Activated CD4-positive, alpha-beta T cell treated with anti-CD3 and anti-CD28 coated beads, Interleukin-2, amount 50 U/mL, for 4 hours (primary cell): ENCODE data around the gene CSAG2.
"Not testable (repeated sequence)": the region's sequence is repeated elsewhere in the genome, so short reads cannot be mapped to it uniquely, and the experiment has no call there.

ENCODE experiments used
- DNase-seq, 2 experiments: peaks; one replicate each; pipeline ENCODE4 v3.0.0-alpha.2; 2020

Gene CSAG2, protein sequence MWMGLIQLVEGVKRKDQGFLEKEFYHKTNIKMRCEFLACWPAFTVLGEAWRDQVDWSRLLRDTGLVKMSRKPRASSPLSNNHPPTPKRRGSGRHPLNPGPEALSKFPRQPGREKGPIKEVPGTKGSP

GRCh38 chrX:152709173-152709572 is at the start of gene CSAG2:
Gene CSAG2, minus strand, starts transcription at chrX:152709273. Its CDS starts 161 bp downstream, at chrX:152709112.
- DNase-seq: not testable (repeated sequence)

DNA sequence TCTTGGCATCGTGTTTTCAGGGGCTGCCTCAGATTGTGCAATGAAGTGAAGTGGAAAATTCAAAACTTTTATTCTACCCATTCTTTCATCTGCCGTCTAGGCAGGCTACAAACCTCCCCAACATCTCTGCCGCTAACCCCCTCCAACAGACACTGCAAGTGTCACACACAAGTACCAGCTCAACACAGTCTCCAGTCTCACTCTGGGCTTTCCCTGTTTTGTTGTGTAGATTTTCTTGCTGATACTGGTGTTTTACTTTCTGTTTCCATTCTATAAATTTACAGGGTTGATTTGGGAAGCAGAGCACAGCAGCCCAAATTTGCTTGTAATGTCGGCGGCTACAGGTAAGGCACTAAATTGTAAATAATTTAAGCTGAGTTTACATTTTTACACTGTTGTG is 45.8 kb upstream of the CSAG2 start:
- not testable (repeated sequence) for DNase-seq

DNA sequence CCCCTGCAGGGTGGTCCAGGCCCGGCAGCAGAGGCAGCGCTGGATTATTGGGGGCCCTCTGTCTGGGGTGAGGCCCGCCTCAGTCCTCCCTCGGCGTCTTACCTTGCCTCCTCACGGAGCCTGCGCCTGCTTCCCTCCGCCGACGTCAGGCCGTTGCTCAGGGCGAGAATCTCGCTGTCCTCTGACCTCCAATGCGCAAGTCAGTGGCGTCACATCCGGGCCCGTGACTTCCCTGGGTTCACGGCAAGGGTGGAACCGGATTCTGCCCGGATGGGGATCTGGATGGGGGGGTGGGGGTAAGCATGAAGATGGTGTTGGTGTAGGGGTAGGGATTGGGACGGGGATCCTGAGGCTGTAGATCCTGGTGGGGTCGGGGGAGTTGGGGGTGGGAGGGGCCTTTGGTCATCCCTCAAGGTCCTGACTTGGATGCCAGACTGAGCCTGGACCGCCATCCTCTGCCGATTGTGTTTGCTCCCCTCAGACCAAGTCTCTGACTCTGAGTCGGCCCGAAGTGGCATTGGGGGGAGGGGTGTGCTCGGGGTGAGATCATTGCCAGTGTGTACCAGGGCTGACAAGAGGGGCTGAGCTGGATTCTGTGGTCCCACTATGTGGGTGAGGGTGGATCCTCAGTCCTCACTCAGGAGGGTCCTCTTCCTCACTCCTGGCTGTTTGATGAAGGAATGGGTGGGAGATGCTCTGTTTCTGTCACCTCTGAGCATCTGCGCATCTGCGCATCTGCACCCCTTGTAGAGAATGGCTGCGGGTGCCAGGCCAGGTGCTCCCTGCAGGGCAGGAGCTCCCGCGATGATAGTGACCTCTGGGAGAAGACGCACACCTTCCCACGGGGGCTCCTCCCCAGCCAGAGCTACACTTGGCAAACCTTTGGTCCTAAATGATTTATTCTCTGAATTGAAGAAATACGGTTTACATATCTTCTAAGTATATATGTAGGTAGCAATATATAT is 44.9 kb upstream of the CSAG2 start, which contains the start of gene MAGEA2:
Gene MAGEA2 (minus strand): TSS at position 157 of the 965 bp plus-strand sequence. CDS start 2,479 bp downstream, outside the sequence.
- not testable (repeated sequence) for DNase-seq

GRCh38 chrX:152738560-152738959 is 29.5 kb upstream of the CSAG2 start:
- no peak for DNase-seq

DNA sequence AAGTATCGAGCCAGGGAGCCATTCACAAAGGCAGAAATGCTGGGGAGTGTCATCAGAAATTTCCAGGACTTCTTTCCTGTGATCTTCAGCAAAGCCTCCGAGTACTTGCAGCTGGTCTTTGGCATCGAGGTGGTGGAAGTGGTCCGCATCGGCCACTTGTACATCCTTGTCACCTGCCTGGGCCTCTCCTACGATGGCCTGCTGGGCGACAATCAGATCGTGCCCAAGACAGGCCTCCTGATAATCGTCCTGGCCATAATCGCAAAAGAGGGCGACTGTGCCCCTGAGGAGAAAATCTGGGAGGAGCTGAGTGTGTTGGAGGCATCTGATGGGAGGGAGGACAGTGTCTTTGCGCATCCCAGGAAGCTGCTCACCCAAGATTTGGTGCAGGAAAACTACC is 27.5 kb upstream of the CSAG2 start:
- not testable (repeated sequence) for DNase-seq

GRCh38 chrX:152735860-152736511 is 26.9 kb upstream of the CSAG2 start:
- no peak for DNase-seq

DNA sequence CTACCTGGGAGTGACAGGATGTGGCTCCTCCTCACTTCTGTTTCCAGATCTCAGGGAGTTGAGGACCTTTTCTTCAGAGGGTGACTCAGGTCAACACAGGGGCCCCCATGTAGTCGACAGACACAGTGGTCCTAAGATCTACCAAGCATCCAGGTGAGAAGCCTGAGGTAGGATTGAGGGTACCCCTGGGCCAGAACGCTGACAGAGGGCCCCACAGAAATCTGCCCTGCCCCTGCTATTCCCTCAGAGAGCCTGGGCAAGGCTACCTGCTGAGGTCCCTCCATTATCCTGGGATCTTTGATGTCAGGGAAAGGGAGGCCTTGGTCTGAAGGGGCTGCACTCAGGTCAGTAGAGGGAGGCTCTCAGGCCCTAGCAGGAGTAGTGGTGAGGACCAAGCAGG is 26.0 kb upstream of the CSAG2 start:
- DNase-seq: no peak

GRCh38 chrX:152734143-152734858 is 25.2 kb upstream of the CSAG2 start:
- DNase-seq: not testable (repeated sequence)

GRCh38 chrX:152733261-152733975 is 24.3 kb upstream of the CSAG2 start, which contains the start of the genes CSAG1 and MAGEA12:
Gene CSAG1, minus strand, starts transcription at chrX:152733721. Its CDS starts 1,261 bp downstream, at chrX:152732460.
Gene MAGEA12, plus strand, starts transcription at chrX:152733757. Its CDS starts 2,405 bp downstream, at chrX:152736162.
- DNase-seq: no peak

DNA sequence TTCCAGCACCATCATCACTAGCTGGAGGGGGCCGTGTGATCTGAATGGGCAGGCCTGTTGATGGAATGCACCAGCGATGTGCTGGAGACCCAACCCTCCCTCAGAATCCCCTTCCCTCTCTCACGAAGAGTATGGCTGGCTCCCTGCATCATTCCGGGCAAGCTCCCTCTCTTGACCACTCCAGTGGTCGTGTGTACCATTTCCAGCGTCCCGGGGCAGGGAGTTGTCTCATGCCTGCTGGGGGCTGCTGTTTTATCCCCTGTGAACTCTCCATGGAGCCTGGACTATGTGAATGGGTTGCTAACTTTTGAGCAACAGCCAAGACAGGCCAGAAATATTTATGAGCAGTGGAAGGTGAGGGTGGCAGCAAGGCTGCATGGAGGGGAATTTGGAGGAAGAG is 16.3 kb upstream of the CSAG2 start:
- DNase-seq: no peak

- DNase-seq: not testable (repeated sequence)
Measured at GRCh38 chrX:152713815-152714787, 5.0 kb upstream of the CSAG2 start, which contains the start of gene MAGEA2B. Gene MAGEA2B, plus strand, starts transcription at chrX:152714628. Its CDS starts 2,479 bp downstream, at chrX:152717107.

DNA sequence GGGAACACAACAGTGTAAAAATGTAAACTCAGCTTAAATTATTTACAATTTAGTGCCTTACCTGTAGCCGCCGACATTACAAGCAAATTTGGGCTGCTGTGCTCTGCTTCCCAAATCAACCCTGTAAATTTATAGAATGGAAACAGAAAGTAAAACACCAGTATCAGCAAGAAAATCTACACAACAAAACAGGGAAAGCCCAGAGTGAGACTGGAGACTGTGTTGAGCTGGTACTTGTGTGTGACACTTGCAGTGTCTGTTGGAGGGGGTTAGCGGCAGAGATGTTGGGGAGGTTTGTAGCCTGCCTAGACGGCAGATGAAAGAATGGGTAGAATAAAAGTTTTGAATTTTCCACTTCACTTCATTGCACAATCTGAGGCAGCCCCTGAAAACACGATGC is 4.1 kb upstream of the CSAG2 start:
- not testable (repeated sequence) for DNase-seq

GRCh38 chrX:152706500-152706899 is 2.6 kb downstream of the CSAG2 start:
- DNase-seq: not testable (repeated sequence)

- DNase-seq: not testable (repeated sequence)
Measured at GRCh38 chrX:152700390-152700789, 8.7 kb downstream of the CSAG2 start.

DNA sequence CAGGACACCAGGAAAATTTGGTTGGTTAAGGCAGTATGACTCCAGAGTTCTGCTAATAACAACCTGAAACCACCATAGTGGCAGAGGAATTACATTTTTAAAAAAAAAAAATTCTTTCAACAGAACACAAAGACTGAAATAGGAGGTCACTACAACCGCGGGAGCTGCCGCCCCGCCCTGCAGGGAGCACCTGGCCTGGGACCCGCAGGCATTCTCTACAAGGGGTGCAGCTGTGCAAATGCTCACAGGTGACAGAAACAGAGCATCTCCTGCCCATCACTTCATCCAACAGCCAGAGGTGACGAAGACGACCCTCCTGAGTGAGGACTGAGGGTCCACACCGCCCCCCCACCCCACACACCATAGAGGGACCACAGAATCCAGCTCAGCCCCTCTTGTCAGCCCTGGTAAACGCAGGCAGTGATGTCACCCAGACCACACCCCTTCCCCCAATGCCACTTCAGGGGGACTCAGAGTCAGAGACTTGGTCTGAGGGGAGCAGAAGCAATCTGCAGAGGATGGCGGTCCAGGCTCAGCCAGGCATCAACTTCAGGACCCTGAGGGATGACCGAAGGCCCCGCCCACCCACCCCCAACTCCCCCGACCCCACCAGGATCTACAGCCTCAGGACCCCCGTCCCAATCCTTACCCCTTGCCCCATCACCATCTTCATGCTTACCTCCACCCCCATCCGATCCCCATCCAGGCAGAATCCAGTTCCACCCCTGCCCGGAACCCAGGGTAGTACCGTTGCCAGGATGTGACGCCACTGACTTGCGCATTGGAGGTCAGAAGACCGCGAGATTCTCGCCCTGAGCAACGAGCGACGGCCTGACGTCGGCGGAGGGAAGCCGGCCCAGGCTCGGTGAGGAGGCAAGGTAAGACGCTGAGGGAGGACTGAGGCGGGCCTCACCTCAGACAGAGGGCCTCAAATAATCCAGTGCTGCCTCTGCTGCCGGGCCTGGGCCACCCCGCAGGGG is 10.8 kb downstream of the CSAG2 start, which contains the start of gene MAGEA3:
Gene MAGEA3 (plus strand): TSS at position 843 of the 980 bp plus-strand sequence. CDS start 2,039 bp downstream, outside the sequence.
- not testable (repeated sequence) for DNase-seq

DNA sequence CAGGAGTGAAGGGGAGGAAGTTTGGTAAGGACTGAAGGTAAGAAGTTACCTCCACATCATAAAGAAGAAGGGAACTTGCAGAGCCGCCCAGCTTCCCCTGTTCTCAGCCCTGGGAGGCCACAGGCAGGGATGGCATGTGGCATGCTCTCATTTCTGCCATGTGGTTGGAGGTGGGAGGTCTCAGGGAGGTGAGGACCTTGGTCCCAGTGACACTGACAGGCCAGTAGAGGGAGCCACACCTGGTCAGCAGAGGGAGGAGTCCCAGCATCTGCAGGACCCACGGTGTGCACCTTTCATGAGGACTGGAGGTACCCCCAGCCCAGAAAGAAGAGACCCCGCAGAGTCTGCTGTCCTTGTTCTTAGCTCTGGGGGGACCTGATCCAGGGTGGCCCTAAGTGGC is 28.1 kb downstream of the CSAG2 start:
- DNase-seq: not testable (repeated sequence)

GRCh38 chrX:152674652-152675051 is 34.4 kb downstream of the CSAG2 start:
- not testable (repeated sequence) for DNase-seq

DNA sequence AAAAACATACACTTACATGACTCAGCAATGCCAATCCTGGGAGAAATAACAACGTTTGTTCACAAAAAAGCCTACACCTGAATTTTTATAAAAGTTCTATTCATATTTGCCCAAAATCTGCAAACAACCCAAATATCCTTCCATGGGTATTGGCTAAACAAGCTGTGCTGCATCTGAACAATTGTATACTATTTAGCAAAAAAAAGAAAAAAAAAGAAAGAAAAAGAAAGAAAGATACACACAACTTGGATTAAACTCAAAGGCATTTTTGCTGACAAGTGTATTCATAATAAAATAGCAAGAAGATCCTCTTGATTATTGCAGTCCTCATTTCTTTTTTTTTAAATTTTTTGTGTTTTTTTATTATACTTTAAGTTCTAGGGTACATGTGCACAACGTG is 34.9 kb downstream of the CSAG2 start:
- no peak for DNase-seq

- DNase-seq: no peak
Measured at GRCh38 chrX:152663086-152663485, 46.0 kb downstream of the CSAG2 start.
